ENCODE results near the gene SLC6A6.

Gene SLC6A6

DNA sequence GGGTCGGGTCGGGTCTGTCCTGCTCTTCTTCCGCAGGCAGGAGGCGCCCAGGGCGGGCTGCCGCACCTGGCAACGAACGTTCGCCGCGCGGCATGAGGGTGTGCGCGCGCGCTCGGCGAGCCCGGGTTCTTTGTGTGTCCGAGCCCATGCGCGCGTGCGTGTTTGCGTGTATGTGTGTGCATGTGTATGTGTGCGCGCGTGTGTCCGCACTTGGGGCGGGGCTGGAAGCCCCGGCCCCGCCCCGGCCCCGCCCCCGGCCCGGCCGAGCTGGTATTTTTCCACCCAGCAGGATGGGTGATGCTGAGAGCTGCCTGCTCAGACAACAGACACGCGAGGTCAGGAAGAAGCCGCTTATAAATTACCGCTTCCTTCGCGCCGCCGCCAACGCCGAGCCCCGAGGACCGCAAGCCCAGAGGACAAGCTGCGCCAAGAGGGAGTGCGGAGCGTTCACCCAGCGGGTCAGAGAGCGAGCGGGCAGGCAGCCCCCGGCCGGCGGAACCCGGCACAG, at the start of gene SLC6A6:
SLC6A6 (plus strand) TSS at position 303 of the 508 bp plus-strand sequence. CDS start 41,029 bp downstream, outside the sequence.
- peak; percentile 93 for DNase-seq

GRCh38 chr3:14353502-14353901, 48.9 kb upstream of the SLC6A6 start:
- DNase-seq, result no peak

GRCh38 chr3:14357463-14357862, 44.9 kb upstream of the SLC6A6 start:
- no peak for DNase-seq

DNA sequence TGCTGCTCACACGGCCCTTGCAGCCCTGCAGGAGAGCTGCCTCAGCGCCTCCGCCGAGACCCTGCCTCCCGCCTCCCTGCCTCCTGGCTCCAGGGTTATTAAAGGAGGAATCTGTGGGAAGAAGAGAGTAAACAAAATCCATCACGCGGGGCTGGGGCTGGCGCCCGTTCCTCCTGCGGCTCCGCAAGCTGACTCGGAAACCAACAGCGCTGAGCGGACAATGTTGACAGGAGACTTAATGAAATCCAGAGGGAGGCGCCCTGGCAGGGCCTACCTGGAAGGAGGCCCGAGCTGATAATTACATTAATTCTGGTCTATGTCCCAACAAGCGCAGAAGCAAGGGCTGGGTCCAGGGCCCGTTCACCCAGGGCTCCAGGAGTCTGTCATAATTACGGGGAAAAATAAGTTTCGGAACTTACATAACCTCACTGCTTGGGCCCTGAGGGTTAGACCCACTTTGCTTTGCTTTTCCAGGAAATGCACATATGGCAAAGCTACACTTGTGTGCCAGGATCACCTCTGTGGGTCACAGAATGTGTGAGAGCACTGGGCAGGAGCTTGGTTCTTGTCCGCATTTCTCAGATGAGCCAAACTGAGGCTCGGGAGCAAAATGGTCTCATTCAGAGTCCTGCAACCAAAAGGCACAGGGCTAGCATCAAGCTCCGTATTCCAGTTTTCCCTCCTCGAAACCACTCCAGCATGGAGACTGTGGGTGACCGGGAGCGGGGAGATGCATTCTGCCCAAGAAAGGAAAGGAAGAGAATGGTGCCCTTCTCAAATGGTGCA, 43.8 kb upstream of the SLC6A6 start:
- DNase-seq, result no peak

GRCh38 chr3:14359348-14359747, 43.1 kb upstream of the SLC6A6 start:
- no peak for DNase-seq

- no peak for DNase-seq
Observed at GRCh38 chr3:14360123-14360881, 42.1 kb upstream of the SLC6A6 start.

- DNase-seq, result no peak
Observed at GRCh38 chr3:14361068-14361677, 41.2 kb upstream of the SLC6A6 start.

GRCh38 chr3:14362890-14363289, 39.5 kb upstream of the SLC6A6 start:
- no peak for DNase-seq

- DNase-seq, result no peak
Observed at GRCh38 chr3:14363379-14363778, 39.0 kb upstream of the SLC6A6 start.

DNA sequence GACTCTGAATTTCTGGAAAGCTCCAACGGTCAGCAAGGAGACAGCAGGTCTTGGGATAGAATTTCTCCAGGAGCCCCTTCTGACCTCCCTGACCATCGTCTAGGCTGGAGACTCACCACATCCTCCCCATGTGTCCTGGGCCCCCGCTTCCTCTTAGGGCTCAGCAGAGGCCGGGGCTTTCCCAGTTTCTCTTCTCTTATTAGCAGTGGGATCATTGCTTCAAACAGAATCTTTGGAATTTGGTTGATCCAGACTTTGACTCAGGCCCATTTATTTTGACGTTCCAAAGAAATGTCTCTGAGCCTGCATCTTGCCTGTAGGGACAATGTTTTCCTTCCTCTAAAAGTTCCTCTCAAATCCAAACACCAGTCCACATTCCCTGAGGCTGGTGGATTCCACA, 38.4 kb upstream of the SLC6A6 start:
- DNase-seq, result no peak

DNA sequence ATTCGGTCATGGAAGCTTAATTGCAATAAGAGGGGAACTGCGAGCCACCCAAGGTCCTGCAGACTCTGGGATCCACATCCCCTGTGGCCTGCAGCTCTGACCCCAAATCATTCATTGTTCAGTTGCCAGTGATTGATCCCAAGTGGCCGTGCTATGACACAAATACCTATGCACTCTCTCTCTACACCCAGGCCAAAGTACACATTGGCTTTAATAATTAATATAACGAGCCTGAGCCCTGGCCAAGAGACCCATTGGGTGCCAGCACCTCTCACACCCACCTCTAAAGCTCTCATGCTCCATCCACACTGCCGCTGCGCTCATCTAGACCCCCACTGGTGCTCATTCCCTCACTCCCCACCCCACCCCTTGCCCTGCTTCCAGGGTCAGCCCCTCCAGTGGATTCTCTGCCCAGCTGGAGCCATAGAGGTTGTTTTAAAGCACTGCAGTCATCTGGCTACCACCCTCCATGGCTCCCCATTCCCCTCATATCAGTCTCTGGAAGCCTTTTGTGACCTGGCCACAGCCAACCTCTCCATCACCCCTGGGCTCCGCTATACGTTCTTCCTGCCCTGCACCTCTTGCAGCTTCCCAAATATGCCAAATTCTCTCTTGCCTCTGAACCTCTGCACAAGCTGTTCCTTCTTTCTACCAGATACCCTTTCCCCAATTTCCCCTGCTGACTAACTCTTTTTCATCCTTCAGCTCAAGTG, 37.7 kb upstream of the SLC6A6 start:
- DNase-seq, result no peak

- no peak for DNase-seq
Observed at GRCh38 chr3:14366248-14366647, 36.2 kb upstream of the SLC6A6 start.

- no peak for DNase-seq
Observed at GRCh38 chr3:14366915-14367823, 35.2 kb upstream of the SLC6A6 start.

- DNase-seq, result no peak
Observed at GRCh38 chr3:14368146-14368545, 34.3 kb upstream of the SLC6A6 start.

DNA sequence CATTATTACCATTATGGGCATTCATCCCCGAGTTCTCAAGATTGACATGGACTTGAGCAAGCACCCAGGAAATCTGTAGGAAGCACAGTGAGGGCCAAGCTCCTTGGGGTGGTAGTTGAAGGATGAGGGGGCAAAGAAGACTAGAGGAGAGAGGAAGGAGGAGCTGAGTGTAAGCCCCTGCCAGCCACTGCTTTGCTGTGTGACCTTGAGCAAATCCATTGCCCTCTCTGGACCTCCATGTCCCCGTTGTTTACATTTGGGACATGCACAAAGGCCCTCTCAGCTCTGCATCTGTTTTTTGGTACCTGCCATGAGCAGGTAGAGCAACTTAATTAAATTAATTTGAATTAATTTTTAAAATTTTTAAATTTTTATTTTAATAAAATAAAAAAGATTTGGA, 33.5 kb upstream of the SLC6A6 start:
- no peak for DNase-seq

- no peak for DNase-seq
Observed at GRCh38 chr3:14369675-14370669, 32.4 kb upstream of the SLC6A6 start.

GRCh38 chr3:14370720-14371572, 31.5 kb upstream of the SLC6A6 start:
- DNase-seq, result no peak

DNA sequence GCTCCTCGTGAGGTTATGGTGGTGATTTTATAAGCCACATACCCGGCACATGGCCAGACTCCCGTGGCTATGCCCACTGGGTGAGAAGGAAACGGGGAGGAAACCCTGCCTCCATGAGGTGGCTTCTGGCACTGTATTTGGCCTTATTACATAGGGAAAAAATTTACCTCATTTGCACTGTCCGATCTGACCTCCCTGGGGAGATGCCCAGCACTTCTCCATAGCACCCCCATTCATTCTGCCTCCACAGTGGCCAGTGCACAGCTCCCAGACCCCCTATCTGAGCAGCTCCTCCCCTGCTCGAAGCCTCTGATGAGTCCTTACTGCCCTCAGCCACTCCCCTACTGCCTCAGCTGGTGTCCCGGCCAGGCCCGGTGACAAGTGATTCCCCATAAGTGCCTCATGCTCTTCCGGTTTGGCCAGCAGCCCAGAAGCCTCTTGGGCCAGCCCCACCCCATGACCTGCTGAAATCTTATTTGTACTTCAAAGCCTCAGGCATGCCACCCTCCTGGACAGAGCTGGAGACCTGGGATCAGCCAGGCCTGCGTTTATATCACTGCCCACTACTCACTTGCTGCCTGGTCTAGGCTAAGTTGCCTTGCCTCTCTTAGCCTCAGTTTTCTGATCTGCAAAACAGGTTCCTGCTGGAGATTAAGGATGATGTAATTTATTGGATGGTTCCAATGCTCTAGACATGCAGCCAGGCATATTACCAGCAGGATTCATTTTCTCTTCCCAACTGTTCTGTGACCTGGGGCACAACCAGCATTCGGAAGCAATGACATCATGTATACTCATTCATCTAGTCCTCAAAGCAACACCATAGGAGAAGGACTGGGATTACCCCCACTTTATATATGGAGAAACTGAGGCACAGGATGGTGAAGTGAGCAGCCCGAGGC, 30.6 kb upstream of the SLC6A6 start:
- no peak for DNase-seq

All from activated CD4-positive, alpha-beta T cell treated with anti-CD3 and anti-CD28 coated beads for 1 hour (primary cell).